ENCODE results near the gene ADD1. TPM values are rescaled to one million over a fixed set of nuclear protein-coding genes. Genes with fewer than 3 reads are reported as not detected.

Gene ADD1
- total RNA-seq, 4 donors from 2014 or later: 144 to 273 (median 203) TPM

- TF ChIP-seq, protein P1, sequence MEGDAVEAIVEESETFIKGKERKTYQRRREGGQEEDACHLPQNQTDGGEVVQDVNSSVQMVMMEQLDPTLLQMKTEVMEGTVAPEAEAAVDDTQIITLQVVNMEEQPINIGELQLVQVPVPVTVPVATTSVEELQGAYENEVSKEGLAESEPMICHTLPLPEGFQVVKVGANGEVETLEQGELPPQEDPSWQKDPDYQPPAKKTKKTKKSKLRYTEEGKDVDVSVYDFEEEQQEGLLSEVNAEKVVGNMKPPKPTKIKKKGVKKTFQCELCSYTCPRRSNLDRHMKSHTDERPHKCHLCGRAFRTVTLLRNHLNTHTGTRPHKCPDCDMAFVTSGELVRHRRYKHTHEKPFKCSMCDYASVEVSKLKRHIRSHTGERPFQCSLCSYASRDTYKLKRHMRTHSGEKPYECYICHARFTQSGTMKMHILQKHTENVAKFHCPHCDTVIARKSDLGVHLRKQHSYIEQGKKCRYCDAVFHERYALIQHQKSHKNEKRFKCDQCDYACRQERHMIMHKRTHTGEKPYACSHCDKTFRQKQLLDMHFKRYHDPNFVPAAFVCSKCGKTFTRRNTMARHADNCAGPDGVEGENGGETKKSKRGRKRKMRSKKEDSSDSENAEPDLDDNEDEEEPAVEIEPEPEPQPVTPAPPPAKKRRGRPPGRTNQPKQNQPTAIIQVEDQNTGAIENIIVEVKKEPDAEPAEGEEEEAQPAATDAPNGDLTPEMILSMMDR (IDR thresholded peaks at IDR 0.05; ENCODE audit: low read depth): no peak
Observed at GRCh38 chr4:2824836-2825381, 18.7 kb upstream of the ADD1 start.

DNA sequence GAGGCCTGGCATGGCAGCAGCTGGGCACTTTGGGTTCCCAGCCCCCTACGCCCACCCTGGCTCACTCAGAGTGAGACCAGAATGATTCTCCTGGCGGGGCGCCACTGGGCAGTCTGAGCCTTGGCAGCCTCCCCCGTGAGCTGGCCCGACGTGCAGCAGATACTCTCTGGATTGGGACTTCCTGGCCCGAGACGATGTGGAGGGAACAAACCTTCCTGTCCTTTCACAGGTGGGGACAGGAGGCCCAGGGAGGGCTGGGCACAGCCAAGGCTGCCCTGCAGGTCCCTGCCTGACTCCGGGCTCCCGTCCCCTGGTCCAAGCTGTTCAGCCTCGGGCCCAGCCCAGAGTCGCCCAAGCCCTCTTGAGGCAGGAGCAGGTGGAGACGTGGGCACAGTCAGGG lies 17.9 kb upstream of the ADD1 start:
- TF ChIP-seq, protein P1 (IDR thresholded peaks at IDR 0.05; ENCODE audit: low read depth): no peak

- TF ChIP-seq, protein P1 (IDR thresholded peaks at IDR 0.05; ENCODE audit: low read depth): no peak
Observed at GRCh38 chr4:2827071-2827873, 16.4 kb upstream of the ADD1 start.

GRCh38 chr4:2827874-2828751 lies 15.5 kb upstream of the ADD1 start:
- TF ChIP-seq, protein P1 (IDR thresholded peaks at IDR 0.05; ENCODE audit: low read depth): no peak

DNA sequence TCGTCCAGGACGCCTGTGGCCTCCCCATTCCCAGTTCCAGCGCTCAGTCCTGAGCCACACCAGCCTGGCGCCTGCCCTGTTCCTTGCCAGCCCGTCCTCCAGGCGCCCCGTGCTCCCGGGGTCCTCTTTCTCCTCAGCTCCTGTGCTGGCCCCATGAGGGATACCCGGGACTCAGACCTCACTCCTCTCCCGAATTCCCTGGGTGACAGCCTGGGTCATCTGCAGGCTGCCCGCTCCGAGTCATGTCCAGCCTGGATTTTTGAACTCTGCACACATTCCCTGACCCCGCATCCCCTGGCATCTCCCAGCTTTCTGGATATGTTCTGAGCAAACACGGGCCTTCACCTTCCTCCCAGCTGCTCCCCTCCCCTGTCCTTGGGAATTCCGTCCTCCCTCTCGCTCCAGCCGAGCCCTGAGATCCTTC lies 14.9 kb upstream of the ADD1 start:
- TF ChIP-seq, protein P1 (IDR thresholded peaks at IDR 0.05; ENCODE audit: low read depth): no peak

DNA sequence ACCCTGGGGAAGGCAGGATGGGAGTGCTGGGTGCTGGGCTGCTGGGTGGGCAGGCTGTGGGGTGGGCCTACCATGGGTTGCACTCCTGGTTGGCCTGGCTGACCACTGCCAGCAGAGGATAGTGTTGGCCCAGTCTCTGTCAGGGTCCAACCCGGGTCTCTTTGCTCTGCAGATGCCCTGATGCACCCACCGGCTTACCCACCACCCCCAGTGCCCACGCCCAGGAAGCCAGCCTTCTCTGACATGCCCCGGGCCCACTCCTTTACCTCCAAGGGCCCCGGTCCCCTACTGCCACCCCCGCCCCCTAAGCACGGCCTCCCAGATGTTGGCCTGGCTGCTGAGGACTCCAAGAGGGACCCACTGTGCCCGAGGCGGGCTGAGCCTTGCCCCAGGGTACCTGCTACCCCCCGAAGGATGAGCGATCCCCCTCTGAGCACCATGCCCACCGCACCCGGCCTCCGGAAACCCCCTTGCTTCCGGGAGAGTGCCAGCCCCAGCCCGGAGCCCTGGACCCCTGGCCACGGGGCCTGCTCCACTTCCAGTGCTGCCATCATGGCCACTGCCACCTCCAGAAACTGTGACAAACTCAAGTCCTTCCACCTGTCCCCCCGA lies 14.2 kb upstream of the ADD1 start:
- TF ChIP-seq, protein P1 (IDR thresholded peaks at IDR 0.05; ENCODE audit: low read depth): no peak
